Ishikawa (cell line): ENCODE measurements around the gene MRPS6.

Experiments
- CEBPB ChIP-seq: IDR thresholded peaks from 2 replicates; pipeline ENCODE4 v1.6.1; 2012
- CREB1 ChIP-seq: IDR thresholded peaks from 2 replicates; pipeline ENCODE4 v1.6.1; 2012; ENCODE audit warnings: low read depth
- EGR1 ChIP-seq: IDR thresholded peaks from 2 replicates; pipeline ENCODE4 v1.6.1; 2012
- EP300 ChIP-seq: IDR thresholded peaks from 2 replicates; pipeline ENCODE4 v1.6.1; 2012; ENCODE audit warnings: borderline replicate concordance
- FOXM1 ChIP-seq: IDR thresholded peaks from 2 replicates; pipeline ENCODE4 v1.6.1; 2012; ENCODE audit warnings: low read depth, borderline replicate concordance
- MAX ChIP-seq: IDR thresholded peaks from 2 replicates; pipeline ENCODE4 v1.6.1; 2012
- NFIC ChIP-seq: IDR thresholded peaks from 2 replicates; pipeline ENCODE4 v1.6.1; 2012
- RAD21 ChIP-seq: IDR thresholded peaks from 2 replicates; pipeline ENCODE4 v1.6.1; 2012; ENCODE audit warnings: low read depth
- REST ChIP-seq: IDR thresholded peaks from 2 replicates; pipeline ENCODE4 v1.6.1; 2012; ENCODE audit warnings: low read depth, mild to moderate bottlenecking
- TAF1 ChIP-seq: IDR thresholded peaks from 2 replicates; pipeline ENCODE4 v1.6.1; 2012; ENCODE audit warnings: low read depth, mild to moderate bottlenecking
- TCF12 ChIP-seq: IDR thresholded peaks from 2 replicates; pipeline ENCODE4 v1.6.1; 2012; ENCODE audit warnings: low read depth
- TEAD4 ChIP-seq: IDR thresholded peaks from 2 replicates; pipeline ENCODE4 v1.6.1; 2012
- USF1 ChIP-seq: IDR thresholded peaks from 2 replicates; pipeline ENCODE4 v1.6.1; 2012
- YY1 ChIP-seq: IDR thresholded peaks from 2 replicates; pipeline ENCODE4 v1.6.1; 2012; ENCODE audit warnings: low read depth
- ZBTB7A ChIP-seq: IDR thresholded peaks from 2 replicates; pipeline ENCODE4 v1.6.1; 2012; ENCODE audit warnings: low read depth

The MRPS6 gene

GRCh38 chr21:34075760-34076660, 2.6 kb downstream of the MRPS6 start:
- no peak for TF ChIP-seq EGR1
- TF ChIP-seq TEAD4: no peak
- TF ChIP-seq TAF1: no peak
- no peak for TF ChIP-seq YY1
- no peak for TF ChIP-seq REST
- no peak for TF ChIP-seq USF1
- TF ChIP-seq CEBPB: no peak

- TF ChIP-seq TAF1 (no peak), REST (no peak), TCF12 (no peak), USF1 (no peak), YY1 (no peak), MAX (no peak)
These were observed 3.5 kb downstream of the MRPS6 start for GRCh38 chr21:34076835-34077234.

GRCh38 chr21:34077888-34078287, 4.5 kb downstream of the MRPS6 start:
- TF ChIP-seq TEAD4 (no peak), REST (no peak), FOXM1 (no peak), ZBTB7A (no peak), RAD21 (no peak), USF1 (no peak), MAX (no peak), EP300 (no peak), YY1 (no peak), NFIC (no peak), CREB1 (no peak), TAF1 (no peak), EGR1 (no peak), TCF12 (no peak)

GRCh38 chr21:34078915-34079314, 5.5 kb downstream of the MRPS6 start:
- TF ChIP-seq USF1: no peak
- no peak for TF ChIP-seq TEAD4
- no peak for TF ChIP-seq NFIC
- TF ChIP-seq EP300: no peak
- no peak for TF ChIP-seq FOXM1
